Large intestine (tissue), 3 donors: Measurements from ENCODE around the gene COL27A1. TPM values are rescaled to one million over a fixed set of nuclear protein-coding genes. Genes with fewer than 3 reads are reported as not detected.
A peak's percentile ranks its signal among the peaks of the same experiment; 100 is the strongest.

ENCODE experiments used
- DNase-seq, 2 donors: peaks; one replicate each; pipeline versions ENCODE4 v3.0.0 to v3.0.0-alpha.2; 2013
- H3K27ac ChIP-seq: one replicate; pipeline ENCODE4 v1.5.1; 2013; ENCODE audit warnings: low read length
- H3K27me3 ChIP-seq: 2 replicates; pipeline ENCODE4 v1.6.1; 2013; ENCODE audit warnings: low read length; ENCODE audit not compliant: control insufficient read depth, insufficient read depth
- H3K36me3 ChIP-seq: 2 replicates; pipeline ENCODE4 v1.6.1; 2013; ENCODE audit warnings: low read length; ENCODE audit not compliant: control insufficient read depth, insufficient read depth
- H3K4me1 ChIP-seq: one replicate; pipeline ENCODE4 v1.6.1; 2013; ENCODE audit warnings: low read length; ENCODE audit not compliant: control insufficient read depth, insufficient read depth
- H3K4me3 ChIP-seq: one replicate; pipeline ENCODE4 v1.5.1; 2013; ENCODE audit warnings: low read length
- H3K9me3 ChIP-seq: one replicate; pipeline ENCODE4 v1.6.1; 2013; ENCODE audit warnings: mild to moderate bottlenecking, low read depth, low read length, moderate library complexity; ENCODE audit not compliant: control insufficient read depth
- WGBS: methylation state at CpG from one replicate; pipeline ENCODE4 v1.1.5; 2013; ENCODE audit warnings: low lambda C conversion rate; ENCODE audit not compliant: insufficient coverage; 5-methylcytosine and 5-hydroxymethylcytosine counted together
- polyA plus RNA-seq: library from polyadenylated mRNA; unstranded; fragments of 120-200 nt; gene quantifications from one replicate; pipeline ENCODE4 v1.2.1, GENCODE V29; 2013

The COL27A1 gene
- polyA plus RNA-seq, 1 donor, result 117 TPM

GRCh38 chr9:114288193-114289091, 133.1 kb downstream of the COL27A1 start:
- H3K36me3 ChIP-seq, result peaks cover 72% of the 10 kb centered on the region
- H3K9me3 ChIP-seq, result no peaks in the 10 kb centered on the region
- no peak overlapping the region for H3K4me3 ChIP-seq
- no peaks in the 10 kb centered on the region for H3K27me3 ChIP-seq
- no peak overlapping the region for H3K27ac ChIP-seq
- no CpG with 5 or more reads among the region's 23 CpGs for WGBS
- H3K4me1 ChIP-seq, result no peaks in the 10 kb centered on the region
- DNase-seq, result no peak

DNA sequence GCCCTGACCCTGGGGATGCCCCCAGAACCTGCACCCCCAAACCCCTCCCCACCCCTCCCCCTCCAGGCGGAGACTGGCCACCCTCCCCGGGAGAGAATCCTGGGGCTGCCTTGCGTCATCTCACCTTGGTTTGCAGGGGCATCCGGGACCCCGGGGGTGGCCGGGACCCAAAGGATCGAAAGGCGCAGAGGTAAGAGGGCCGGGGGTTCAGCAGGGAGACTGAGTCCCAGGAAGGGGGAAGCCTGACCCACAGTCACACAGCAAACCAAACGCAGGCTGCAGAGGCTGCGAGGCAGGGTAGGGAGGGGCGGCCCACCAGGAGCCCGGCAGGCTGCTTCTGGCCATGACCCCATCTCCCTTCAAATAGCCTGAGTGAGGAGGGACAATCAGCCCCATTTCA, 133.8 kb downstream of the COL27A1 start:
- Histone ChIP-seq H3K27ac (no peak overlapping the region), H3K4me1 (no peaks in the 10 kb centered on the region), H3K27me3 (no peaks in the 10 kb centered on the region), H3K4me3 (no peak overlapping the region), H3K36me3 (peaks cover 68% of the 10 kb centered on the region), H3K9me3 (no peaks in the 10 kb centered on the region)
- no CpG with 5 or more reads among the region's 13 CpGs for WGBS
- no peak for DNase-seq

DNA sequence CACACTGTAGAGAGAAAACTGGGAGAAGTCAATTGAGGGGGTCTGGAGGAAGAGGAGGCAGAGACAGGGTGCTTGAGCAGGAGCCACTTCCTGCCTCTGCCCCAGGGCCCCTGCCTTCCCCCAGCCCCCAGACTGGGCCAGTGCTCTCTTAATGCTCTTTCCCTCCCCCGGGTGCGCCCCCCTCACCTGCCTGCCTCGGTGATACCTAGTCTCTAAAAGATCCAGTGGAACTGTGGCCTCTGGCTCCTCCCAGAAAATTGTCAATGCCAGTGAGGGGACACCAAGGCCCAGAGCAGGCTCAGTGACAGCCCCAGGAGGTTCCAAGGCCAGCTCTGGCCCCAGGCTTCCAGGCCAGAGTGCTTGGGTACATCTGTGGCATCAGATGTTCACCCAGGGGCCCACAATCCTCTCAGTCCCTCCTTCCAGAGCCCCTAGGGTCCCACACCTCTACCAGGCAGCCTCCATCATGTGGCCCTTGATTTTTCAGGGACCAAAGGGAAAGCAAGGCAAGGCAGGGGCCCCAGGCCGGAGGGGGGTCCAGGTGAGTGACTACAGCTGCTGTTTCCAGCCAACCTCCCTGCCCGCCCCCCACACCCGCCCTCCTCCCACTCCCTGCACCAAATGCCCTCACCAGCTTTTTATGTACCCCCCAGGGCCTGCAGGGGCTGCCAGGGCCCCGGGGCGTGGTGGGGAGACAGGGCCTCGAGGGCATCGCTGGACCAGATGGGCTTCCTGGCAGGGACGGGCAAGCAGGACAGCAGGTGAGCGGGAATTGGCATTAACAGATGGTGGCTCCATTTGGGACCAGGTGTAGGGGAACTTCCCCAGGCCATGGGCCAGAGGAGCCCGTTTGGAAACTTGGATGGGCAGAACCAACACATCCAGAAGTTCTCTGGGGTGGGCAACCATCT, 134.5 kb downstream of the COL27A1 start:
- Histone ChIP-seq H3K4me1 (no peaks in the 10 kb centered on the region), H3K36me3 (peaks cover 65% of the 10 kb centered on the region), H3K27ac (no peak overlapping the region), H3K4me3 (no peak overlapping the region), H3K27me3 (no peaks in the 10 kb centered on the region), H3K9me3 (no peaks in the 10 kb centered on the region)
- no CpG with 5 or more reads among the region's 13 CpGs for WGBS
- no peak for DNase-seq

DNA sequence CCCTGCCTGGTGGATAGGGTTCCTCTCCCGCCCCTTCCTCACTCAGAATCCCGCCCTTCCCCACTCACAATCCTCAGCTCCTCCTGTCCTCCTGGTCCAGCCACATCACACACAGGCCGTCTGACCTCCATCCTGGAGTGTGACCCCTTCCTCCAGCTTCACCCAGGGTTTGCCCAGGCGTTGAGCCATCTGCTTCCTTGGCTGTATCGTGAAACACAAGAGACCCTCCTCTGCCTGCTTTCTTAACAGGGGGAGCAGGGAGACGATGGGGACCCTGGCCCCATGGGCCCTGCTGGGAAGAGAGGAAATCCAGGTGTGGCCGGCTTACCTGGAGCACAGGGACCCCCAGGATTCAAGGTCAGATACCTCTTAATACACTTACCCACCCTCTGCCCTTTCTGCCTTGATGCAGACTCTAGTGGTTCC, 135.2 kb downstream of the COL27A1 start:
- WGBS, result no CpG with 5 or more reads among the region's 7 CpGs
- no peak for DNase-seq
- Histone ChIP-seq H3K4me1 (no peaks in the 10 kb centered on the region), H3K9me3 (peaks cover 3% of the 10 kb centered on the region), H3K36me3 (peaks cover 61% of the 10 kb centered on the region), H3K27me3 (no peaks in the 10 kb centered on the region), H3K27ac (no peak overlapping the region), H3K4me3 (no peak overlapping the region)

DNA sequence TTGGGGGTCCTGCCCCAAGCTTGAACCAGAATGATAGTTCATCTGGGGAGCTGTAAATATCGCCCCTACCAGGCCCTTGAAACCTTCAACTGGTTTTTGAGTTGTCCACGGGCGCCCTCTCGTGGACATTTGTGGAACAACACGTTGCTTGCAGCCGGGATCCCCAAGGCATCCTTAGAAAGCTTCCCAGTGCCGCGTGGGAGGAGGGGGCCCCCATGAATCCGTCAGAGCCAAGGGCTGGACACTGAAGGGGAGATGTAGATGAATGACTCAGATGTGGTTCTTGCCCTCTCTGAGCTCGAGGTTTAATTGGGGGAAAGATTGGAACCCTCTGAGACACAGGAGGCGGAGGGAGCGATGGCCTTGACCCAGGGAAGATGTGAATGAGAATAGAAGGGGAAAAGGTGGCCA, 135.7 kb downstream of the COL27A1 start:
- Histone ChIP-seq H3K4me3 (no peak overlapping the region), H3K27ac (no peak overlapping the region), H3K4me1 (no peaks in the 10 kb centered on the region), H3K27me3 (no peaks in the 10 kb centered on the region), H3K9me3 (peaks cover 4% of the 10 kb centered on the region), H3K36me3 (peaks cover 61% of the 10 kb centered on the region)
- no CpG with 5 or more reads among the region's 12 CpGs for WGBS
- peak; percentile 55 to 66 for DNase-seq

DNA sequence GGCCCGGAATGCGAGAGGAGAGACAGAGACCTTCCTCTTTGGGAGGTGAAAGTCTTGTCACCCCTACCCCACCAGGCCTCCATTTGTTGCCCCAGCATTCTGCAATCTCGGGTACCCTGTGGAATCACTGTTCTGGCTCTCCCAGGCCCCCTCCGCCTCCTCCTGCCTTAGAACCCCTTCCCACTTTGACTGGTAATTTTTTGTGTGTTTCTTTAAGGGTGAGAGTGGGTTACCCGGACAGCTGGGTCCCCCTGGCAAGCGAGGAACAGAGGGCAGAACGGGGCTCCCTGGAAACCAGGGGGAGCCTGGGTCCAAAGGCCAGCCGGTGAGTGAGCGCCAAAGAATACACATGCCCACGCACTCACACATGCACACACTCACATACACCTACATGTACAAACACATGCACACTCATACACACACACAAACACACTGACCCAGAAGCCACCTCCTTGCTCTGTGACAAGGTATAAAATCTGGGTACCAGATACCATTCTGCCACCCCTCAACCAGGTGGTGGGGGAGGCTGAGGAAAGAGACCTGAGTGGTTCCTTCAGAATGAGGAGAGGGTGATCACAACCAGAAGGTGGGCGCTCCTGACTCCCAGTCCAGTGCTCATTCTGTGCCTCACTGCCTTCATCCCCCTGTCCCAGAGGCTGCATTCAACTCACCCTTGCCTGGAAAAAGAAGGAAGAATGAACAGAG, 136.7 kb downstream of the COL27A1 start:
- Histone ChIP-seq H3K27ac (no peak overlapping the region), H3K4me1 (no peaks in the 10 kb centered on the region), H3K27me3 (no peaks in the 10 kb centered on the region), H3K9me3 (peaks cover 4% of the 10 kb centered on the region), H3K4me3 (no peak overlapping the region), H3K36me3 (peaks cover 62% of the 10 kb centered on the region)
- WGBS, result no CpG with 5 or more reads among the region's 11 CpGs
- DNase-seq, result no peak

- Histone ChIP-seq H3K36me3 (peaks cover 64% of the 10 kb centered on the region), H3K27ac (no peak overlapping the region), H3K4me3 (no peak overlapping the region), H3K4me1 (no peaks in the 10 kb centered on the region), H3K9me3 (peaks cover 4% of the 10 kb centered on the region), H3K27me3 (no peaks in the 10 kb centered on the region)
- DNase-seq, result no peak
Measured at GRCh38 chr9:114294664-114295063, 139.3 kb downstream of the COL27A1 start.

DNA sequence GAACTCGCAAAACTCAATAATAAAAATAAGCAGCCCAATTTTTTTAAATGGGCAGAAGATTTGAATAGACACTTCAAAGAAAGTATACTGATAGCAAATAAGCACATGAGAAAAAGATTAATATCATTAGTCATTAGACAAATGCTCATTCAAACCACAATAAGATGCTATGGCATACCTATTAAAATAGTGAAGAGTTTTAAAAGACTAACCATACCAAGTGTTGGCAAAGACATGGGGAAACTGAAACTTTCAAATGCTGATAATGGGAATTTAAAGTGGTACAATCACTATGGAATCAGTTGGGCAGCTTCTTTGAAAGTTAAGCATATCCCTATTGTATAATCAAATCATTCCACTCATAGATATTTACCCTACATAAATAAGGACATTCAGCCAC, 141.0 kb downstream of the COL27A1 start:
- Histone ChIP-seq H3K36me3 (peaks cover 75% of the 10 kb centered on the region), H3K27me3 (no peaks in the 10 kb centered on the region), H3K9me3 (peaks cover 4% of the 10 kb centered on the region), H3K4me3 (no peak overlapping the region), H3K4me1 (no peaks in the 10 kb centered on the region), H3K27ac (no peak overlapping the region)
- DNase-seq, result no peak
- WGBS, result 100% methylated on average over 1 of the region's 1 CpG

DNA sequence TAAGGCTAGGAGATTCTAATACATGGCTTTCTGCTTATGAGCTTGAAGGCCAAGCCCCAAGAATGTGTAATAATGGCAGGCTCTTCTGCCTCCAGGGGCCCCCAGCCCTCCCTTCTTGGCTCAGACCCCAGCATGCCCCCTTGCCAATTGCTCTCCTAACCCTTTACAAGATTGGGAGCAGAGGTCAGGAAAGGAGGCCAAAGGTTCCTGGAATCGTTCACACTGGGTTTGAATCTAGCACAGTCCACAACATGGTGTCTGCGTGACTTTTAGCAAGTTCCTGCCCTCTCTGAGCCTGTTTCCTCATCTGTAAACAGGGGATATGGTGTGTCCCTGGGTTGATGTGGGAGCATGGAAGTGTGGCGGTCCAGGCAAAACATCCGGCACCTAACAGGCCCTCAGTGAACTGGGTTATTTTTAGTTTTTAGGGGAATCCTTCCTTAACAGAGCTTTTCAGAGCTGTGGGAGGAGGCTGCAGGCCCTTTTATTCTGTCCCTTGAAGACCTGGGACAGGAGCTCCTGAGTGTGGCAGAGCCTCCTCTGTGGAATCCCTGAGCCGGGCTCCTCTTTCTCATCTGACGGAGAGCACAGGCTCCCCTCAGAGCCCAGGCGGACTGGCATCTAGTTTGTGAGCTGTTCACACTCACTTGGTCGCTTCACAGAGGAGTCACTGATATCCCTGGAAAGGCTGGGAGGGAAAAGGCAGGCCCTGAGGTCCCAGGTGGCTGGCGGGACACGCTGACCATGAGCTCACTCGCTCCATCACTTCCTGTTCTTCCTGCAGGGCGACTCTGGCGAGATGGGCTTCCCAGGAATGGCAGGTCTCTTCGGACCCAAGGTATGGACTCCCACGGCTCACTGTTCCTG, 144.2 kb downstream of the COL27A1 start:
- Histone ChIP-seq H3K36me3 (peaks cover 86% of the 10 kb centered on the region), H3K27ac (no peak overlapping the region), H3K4me1 (no peaks in the 10 kb centered on the region), H3K27me3 (no peaks in the 10 kb centered on the region), H3K9me3 (peaks cover 4% of the 10 kb centered on the region), H3K4me3 (no peak overlapping the region)
- DNase-seq, result no peak
- 100% methylated on average over 2 of the region's 15 CpGs for WGBS
